ENCODE measurements around the gene PYURF. TPM values are rescaled to one million over a fixed set of nuclear protein-coding genes. Genes with fewer than 3 reads are reported as not detected.
A peak's percentile ranks its signal among the peaks of the same experiment; 100 is the strongest.

Gene PYURF
- total and polyA plus RNA-seq, 9 of the 15 experiments (the other 6 are each of a cell fraction or from before 2014, with no cell fraction given): 22.5 to 199 (median 108) TPM

DNA sequence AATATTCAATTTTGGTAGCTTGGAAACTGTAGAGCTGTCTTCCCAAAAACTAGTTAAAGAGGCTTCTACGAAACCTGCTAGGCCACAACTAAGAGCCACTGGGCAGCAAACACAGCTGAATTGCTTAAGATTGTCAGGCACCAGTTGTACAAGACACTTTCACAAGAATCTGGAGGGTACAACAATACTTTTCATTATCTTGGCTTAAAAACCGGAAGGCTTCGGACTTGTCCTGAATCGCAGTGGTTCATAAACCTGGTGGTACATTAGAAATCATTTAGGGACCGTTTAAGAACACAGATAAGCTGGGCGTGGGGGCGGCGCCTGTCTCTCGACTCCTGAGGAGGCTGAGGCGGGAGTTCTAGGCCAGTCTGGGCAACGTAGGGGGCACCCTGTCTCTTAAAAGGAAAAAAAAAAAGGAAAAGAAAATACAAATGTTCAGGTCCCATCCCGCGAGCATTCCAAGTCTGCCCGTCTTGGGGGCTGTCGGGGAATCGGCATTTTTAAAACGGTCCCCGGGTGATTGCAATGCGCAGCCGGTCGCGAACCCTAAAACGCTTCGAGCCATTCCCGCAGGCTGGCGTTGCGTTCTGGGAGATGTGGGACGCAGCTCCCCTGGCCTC, 763 bp downstream of the PYURF start (continued):
- TF ChIP-seq, protein P1, sequence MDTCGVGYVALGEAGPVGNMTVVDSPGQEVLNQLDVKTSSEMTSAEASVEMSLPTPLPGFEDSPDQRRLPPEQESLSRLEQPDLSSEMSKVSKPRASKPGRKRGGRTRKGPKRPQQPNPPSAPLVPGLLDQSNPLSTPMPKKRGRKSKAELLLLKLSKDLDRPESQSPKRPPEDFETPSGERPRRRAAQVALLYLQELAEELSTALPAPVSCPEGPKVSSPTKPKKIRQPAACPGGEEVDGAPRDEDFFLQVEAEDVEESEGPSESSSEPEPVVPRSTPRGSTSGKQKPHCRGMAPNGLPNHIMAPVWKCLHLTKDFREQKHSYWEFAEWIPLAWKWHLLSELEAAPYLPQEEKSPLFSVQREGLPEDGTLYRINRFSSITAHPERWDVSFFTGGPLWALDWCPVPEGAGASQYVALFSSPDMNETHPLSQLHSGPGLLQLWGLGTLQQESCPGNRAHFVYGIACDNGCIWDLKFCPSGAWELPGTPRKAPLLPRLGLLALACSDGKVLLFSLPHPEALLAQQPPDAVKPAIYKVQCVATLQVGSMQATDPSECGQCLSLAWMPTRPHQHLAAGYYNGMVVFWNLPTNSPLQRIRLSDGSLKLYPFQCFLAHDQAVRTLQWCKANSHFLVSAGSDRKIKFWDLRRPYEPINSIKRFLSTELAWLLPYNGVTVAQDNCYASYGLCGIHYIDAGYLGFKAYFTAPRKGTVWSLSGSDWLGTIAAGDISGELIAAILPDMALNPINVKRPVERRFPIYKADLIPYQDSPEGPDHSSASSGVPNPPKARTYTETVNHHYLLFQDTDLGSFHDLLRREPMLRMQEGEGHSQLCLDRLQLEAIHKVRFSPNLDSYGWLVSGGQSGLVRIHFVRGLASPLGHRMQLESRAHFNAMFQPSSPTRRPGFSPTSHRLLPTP (IDR thresholded peaks at IDR 0.05; ENCODE audit: borderline replicate concordance, extremely low read depth, insufficient read length): peak; percentile 25
- TF ChIP-seq NCOR1 (IDR thresholded peaks at IDR 0.05) (0 out of 2 replicates have a peak, but pooled peaks have one; percentile 18), RBBP5 (IDR thresholded peaks at IDR 0.05; ENCODE audit: borderline replicate concordance, insufficient read depth, low read length, poor library complexity, severe bottlenecking) (no peak), NFE2 (IDR thresholded peaks at IDR 0.05; ENCODE audit: low read depth) (no peak), KLF16 (IDR thresholded peaks at IDR 0.05) (no peak), ETV6 (IDR thresholded peaks at IDR 0.05; ENCODE audit: borderline replicate concordance in 1 of 2, low read depth in 2 of 2, low read length in 1 of 2) (no peak), ETV6 (CRISPR knock-in tag; IDR thresholded peaks at IDR 0.05; ENCODE audit: borderline replicate concordance) (0 out of 2 replicates have a peak, but pooled peaks have one; percentile 2), ZNF146 (CRISPR knock-in tag; IDR thresholded peaks at IDR 0.05; ENCODE audit: unreplicated experiment) (no peak), MYBL2 (IDR thresholded peaks at IDR 0.05; ENCODE audit: low read depth) (no peak), MYBL2 (CRISPR knock-in tag; IDR thresholded peaks at IDR 0.05; ENCODE audit: borderline replicate concordance) (no peak), HDAC6 (IDR thresholded peaks at IDR 0.05; ENCODE audit: low read depth, low read length) (no peak), NR1H2 (CRISPR knock-in tag; IDR thresholded peaks at IDR 0.05) (0 out of 2 replicates have a peak, but pooled peaks have one; percentile 20), MTA2 (IDR thresholded peaks at IDR 0.05; ENCODE audit: low read depth) (no peak), SPI1 (IDR thresholded peaks at IDR 0.05; ENCODE audit: borderline replicate concordance, low read depth, low read length) (peak; percentile 2; the same call in 1 of the 2 replicates), POLR2AphosphoS5 (IDR thresholded peaks at IDR 0.05; ENCODE audit: control insufficient read depth, insufficient read depth, low read depth, low read length) (0 out of 2 replicates have a peak, but pooled peaks have one; percentile 31), CEBPG (CRISPR knock-in tag; IDR thresholded peaks at IDR 0.05) (no peak), CEBPG (tag; conservative IDR thresholded peaks at IDR 0.05 in 1 of 2, IDR thresholded peaks at IDR 0.05 in 1 of 2) (0 out of 4 replicates have a peak, but pooled peaks of 1 of the 2 experiments have one; percentile 19), NCOA1 (IDR thresholded peaks at IDR 0.05; ENCODE audit: low read depth) (0 out of 2 replicates have a peak, but pooled peaks have one; percentile 17), ILK (tag; IDR thresholded peaks at IDR 0.05; ENCODE audit: borderline replicate concordance, low read depth) (no peak)
- TF ChIP-seq, protein P2, sequence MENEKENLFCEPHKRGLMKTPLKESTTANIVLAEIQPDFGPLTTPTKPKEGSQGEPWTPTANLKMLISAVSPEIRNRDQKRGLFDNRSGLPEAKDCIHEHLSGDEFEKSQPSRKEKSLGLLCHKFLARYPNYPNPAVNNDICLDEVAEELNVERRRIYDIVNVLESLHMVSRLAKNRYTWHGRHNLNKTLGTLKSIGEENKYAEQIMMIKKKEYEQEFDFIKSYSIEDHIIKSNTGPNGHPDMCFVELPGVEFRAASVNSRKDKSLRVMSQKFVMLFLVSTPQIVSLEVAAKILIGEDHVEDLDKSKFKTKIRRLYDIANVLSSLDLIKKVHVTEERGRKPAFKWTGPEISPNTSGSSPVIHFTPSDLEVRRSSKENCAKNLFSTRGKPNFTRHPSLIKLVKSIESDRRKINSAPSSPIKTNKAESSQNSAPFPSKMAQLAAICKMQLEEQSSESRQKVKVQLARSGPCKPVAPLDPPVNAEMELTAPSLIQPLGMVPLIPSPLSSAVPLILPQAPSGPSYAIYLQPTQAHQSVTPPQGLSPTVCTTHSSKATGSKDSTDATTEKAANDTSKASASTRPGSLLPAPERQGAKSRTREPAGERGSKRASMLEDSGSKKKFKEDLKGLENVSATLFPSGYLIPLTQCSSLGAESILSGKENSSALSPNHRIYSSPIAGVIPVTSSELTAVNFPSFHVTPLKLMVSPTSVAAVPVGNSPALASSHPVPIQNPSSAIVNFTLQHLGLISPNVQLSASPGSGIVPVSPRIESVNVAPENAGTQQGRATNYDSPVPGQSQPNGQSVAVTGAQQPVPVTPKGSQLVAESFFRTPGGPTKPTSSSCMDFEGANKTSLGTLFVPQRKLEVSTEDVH (IDR thresholded peaks at IDR 0.05; ENCODE audit: low read depth, partially characterized antibody): no peak
- TF ChIP-seq, protein P3, sequence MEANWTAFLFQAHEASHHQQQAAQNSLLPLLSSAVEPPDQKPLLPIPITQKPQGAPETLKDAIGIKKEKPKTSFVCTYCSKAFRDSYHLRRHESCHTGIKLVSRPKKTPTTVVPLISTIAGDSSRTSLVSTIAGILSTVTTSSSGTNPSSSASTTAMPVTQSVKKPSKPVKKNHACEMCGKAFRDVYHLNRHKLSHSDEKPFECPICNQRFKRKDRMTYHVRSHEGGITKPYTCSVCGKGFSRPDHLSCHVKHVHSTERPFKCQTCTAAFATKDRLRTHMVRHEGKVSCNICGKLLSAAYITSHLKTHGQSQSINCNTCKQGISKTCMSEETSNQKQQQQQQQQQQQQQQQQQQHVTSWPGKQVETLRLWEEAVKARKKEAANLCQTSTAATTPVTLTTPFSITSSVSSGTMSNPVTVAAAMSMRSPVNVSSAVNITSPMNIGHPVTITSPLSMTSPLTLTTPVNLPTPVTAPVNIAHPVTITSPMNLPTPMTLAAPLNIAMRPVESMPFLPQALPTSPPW (CRISPR knock-in tag; IDR thresholded peaks at IDR 0.05): peak; percentile 34

All from K562 (cell line).